GM18907 (cell line): Measurements from ENCODE around the gene HMBS.
"Not testable (repeated sequence)": the region's sequence is repeated elsewhere in the genome, so short reads cannot be mapped to it uniquely, and the experiment has no call there.

Experiments
- ATAC-seq: cut with Tn5 transposase; IDR thresholded peaks from one replicate; pipeline ENCODE4 v1.9.1; 2021; ENCODE audit warnings: mild to moderate bottlenecking, moderate library complexity; ENCODE audit not compliant: unreplicated experiment

The HMBS gene

GRCh38 chr11:119118227-119118626 is 33.5 kb downstream of the HMBS start:
- no peak for ATAC-seq

- no peak for ATAC-seq
Measured at GRCh38 chr11:119118946-119119345, 34.3 kb downstream of the HMBS start.

GRCh38 chr11:119120639-119121007 is 35.9 kb downstream of the HMBS start:
- no peak for ATAC-seq

DNA sequence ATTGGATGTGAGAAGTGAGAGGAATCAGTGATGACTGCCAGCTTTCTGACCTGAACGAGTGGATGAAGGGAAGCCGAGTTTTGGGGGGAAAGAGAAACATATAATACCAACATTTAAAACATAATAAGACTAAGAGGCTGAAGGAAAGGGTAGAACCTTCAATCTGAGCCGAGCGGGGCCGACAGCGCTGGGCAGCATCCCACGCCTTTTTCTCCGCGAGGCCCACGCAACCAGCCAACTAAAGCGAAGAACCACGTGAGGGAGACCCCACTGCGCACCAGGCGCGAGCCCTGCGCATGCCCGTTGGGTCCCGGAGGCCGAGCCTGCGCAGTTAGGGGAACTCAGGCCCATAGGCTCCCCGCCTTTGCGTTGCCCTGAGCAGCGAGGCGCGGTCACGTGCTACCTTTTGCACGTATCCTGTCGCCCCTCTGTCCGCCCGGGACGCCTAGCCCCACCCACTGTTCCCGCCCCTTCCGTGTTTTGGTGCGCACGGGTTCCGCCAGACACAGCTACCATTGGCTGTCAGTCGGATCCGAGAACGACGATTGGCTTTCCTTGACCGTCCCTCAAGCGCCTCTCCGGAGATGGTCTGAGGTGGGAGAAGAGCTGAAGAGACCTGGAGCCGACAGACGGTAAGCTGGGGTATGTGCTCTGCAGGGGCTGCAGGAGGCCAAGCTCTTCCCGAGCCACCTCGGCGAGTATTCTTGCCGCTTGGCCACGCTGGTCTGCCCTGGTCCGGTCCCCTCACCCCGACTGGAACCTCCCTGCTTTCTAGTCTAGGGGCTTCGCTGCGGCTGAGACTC is 36.5 kb downstream of the HMBS start, which contains the start of gene HINFP:
Gene HINFP, plus strand, starts transcription at position 573 of the 803 bp plus-strand sequence. CDS start 5,365 bp downstream, outside the sequence.
- ATAC-seq, result peak; percentile 95

- ATAC-seq, result peak; percentile 22
Measured at GRCh38 chr11:119121811-119122124, 37.1 kb downstream of the HMBS start.

DNA sequence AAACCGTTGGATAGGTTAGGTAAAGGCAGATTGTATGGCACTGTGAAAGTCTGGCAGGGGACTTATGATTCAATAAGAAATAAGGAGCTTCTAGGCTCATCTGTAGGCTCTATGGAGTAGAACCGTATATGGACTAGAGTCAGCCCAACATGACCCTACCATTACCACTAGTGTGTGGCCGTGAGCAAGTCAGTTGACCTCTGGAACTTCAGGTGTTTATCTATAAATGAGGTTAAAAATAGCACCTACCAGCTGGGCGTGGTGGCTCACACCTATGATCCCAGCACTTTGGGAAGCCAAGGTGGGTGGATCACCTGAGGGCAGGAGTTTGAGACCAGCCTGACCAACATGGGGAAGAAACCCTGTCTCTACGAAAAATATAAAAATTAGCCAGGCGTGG is 41.1 kb downstream of the HMBS start:
- ATAC-seq, result no peak

DNA sequence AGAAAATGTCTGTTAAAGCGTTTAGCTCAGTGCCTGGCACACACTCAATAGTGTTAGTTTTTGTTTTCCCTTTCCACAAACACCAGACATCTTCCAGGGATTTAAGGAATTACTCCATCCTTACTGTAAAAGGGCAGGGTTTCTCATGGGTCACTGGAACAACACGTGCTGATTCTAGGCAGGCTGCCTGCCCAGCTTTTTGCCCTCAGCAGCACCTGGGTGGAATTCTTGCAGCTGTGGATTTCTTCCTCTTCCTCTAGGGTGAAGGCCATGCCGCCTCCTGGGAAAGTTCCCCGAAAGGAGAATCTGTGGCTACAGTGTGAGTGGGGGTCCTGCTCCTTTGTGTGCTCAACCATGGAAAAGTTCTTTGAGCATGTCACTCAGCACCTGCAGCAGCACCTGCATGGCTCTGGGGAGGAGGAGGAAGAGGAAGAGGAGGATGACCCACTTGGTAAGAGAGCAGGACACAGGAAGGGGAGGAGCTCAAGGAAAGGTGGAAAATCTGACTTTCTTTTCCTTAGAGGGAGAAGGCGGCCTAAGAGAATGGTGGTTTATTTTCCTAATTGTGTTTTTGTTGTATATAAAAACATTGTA is 42.1 kb downstream of the HMBS start:
- ATAC-seq, result no peak

GRCh38 chr11:119130662-119131061 is 46.0 kb downstream of the HMBS start:
- ATAC-seq, result no peak

- ATAC-seq, result no peak
Measured at GRCh38 chr11:119134389-119134978, 49.8 kb downstream of the HMBS start.

DNA sequence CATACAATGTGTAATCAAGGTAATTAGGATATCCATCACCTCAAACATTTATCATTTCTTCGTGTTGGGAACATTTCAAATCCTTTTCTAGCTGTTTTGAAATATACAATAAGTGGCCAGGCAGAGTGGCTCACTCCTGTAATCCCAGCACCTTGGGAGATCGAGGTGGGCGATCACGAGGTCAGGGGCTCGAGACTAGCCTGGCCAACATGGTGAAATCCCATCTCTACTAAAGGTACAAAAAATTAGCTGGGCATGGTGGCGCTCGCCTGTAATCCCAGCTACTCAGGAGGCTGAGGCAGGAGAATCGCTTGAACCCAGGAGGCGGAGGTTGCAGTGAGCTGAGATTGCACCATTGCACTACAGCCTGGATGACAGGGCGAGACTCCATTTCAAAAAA is 54.6 kb downstream of the HMBS start:
- not testable (repeated sequence) for ATAC-seq
